IMR-90 (cell line): ENCODE measurements around the gene ABHD3. TPM values are rescaled to one million over a fixed set of nuclear protein-coding genes. Genes with fewer than 3 reads are reported as not detected.

Source experiments
- ATAC-seq: fragments of 200-7000 bp; cut with Tn5 transposase; 2 replicates; pipeline ENCODE4 v1.9.1; 2020; ENCODE audit warnings: low read depth, mild to moderate bottlenecking, moderate library complexity
- BruUV-seq: library from RNA; stranded (reverse); fragments of 400-500 nt; replicated peaks from 2 replicates; lab custom pipeline; 2021; lab: Mats Ljungman, UMichigan
- CTCF ChIA-PET: fragments of 300-600 bp; formaldehyde crosslinking; extraction: SDS; loops from one replicate; lab custom pipeline; 2021; ENCODE audit warnings: antibody characterized with exemption; lab: Yijun Ruan, JAX
- POLR2A ChIA-PET: fragments of 300-600 bp; sonication (Branson Sonifier 250); formaldehyde crosslinking; loops from one replicate; lab custom pipeline; 2022; ENCODE audit warnings: antibody characterized with exemption; ENCODE audit not compliant: unreplicated experiment; lab: Charles Lee
- DNase-seq: peaks from one replicate; pipeline ENCODE4 v3.0.0; 2013
- H2AFZ ChIP-seq: replicated peaks from 2 replicates; pipeline ENCODE3; 2013; ENCODE audit warnings: low read length, mild to moderate bottlenecking; ENCODE audit not compliant: poor library complexity
- H2AK5ac ChIP-seq: 2 replicates; pipeline ENCODE4 v1.6.1; 2013; ENCODE audit warnings: low read depth, low read length, inconsistent platforms
- H2AK9ac ChIP-seq: replicated peaks from 2 replicates; pipeline ENCODE3; 2013; ENCODE audit warnings: mild to moderate bottlenecking, low read depth, low read length, moderate library complexity; ENCODE audit not compliant: poor library complexity
- H2BK120ac ChIP-seq: 2 replicates; pipeline ENCODE4 v1.6.1; 2013; ENCODE audit warnings: low read depth, low read length, inconsistent platforms
- H2BK15ac ChIP-seq: 3 replicates; pipeline ENCODE4 v1.6.1; 2013; ENCODE audit warnings: low read depth, low read length, inconsistent platforms
- H2BK20ac ChIP-seq: 2 replicates; pipeline ENCODE4 v1.6.1; 2013; ENCODE audit warnings: low read depth, mild to moderate bottlenecking, inconsistent platforms, low read length, moderate library complexity
- H2BK5ac ChIP-seq: 2 replicates; pipeline ENCODE4 v1.6.1; 2013; ENCODE audit warnings: mild to moderate bottlenecking, low read depth, low read length, inconsistent platforms; ENCODE audit not compliant: poor library complexity, severe bottlenecking
- H3K14ac ChIP-seq: replicated peaks from 2 replicates; pipeline ENCODE4 v1.6.1; 2013; ENCODE audit warnings: low read depth, low read length, inconsistent platforms
- H3K18ac ChIP-seq: 2 replicates; pipeline ENCODE4 v1.6.1; 2013; ENCODE audit warnings: low read depth, low read length, control low read depth
- H3K23ac ChIP-seq: 2 replicates; pipeline ENCODE4 v1.6.1; 2013; ENCODE audit warnings: low read depth, low read length, inconsistent platforms
- H3K27ac ChIP-seq: 2 replicates; pipeline ENCODE4 v1.5.1; 2013; ENCODE audit warnings: mild to moderate bottlenecking, control low read depth, low read length; ENCODE audit not compliant: insufficient read depth
- H3K27me3 ChIP-seq: 2 replicates; pipeline ENCODE4 v1.6.1; 2013; ENCODE audit warnings: low read length; ENCODE audit not compliant: control insufficient read depth, insufficient read depth
- H3K36me3 ChIP-seq: 2 replicates; pipeline ENCODE4 v1.6.1; 2013; ENCODE audit warnings: low read length, mixed read lengths; ENCODE audit not compliant: control insufficient read depth, insufficient read depth
- H3K4ac ChIP-seq: 2 replicates; pipeline ENCODE4 v1.6.1; 2013; ENCODE audit warnings: low read depth, low read length, inconsistent platforms
- H3K4me1 ChIP-seq: 2 replicates; pipeline ENCODE4 v1.6.1; 2013; ENCODE audit warnings: low read length, mixed read lengths; ENCODE audit not compliant: control insufficient read depth, insufficient read depth
- H3K4me2 ChIP-seq: 2 replicates; pipeline ENCODE4 v1.6.1; 2013; ENCODE audit warnings: low read depth, mild to moderate bottlenecking, control low read depth, low read length, moderate library complexity
- H3K4me3 ChIP-seq: 2 replicates; pipeline ENCODE4 v1.5.1; 2013; ENCODE audit warnings: low read depth, mild to moderate bottlenecking, control low read depth, low read length, moderate library complexity; ENCODE audit not compliant: insufficient read depth
- H3K56ac ChIP-seq: 2 replicates; pipeline ENCODE4 v1.6.1; 2013; ENCODE audit warnings: low read length, inconsistent platforms; ENCODE audit not compliant: insufficient read depth; ENCODE audit errors: extremely low read depth
- H3K79me1 ChIP-seq, 2 experiments: 2 replicates each; pipeline ENCODE4 v1.6.1; 2013; ENCODE audit warnings: low read length in 2 of 2, inconsistent platforms in 1 of 2, low read depth in 1 of 2
- H3K9ac ChIP-seq: 2 replicates; pipeline ENCODE4 v1.6.1; 2013; ENCODE audit warnings: low read depth, low read length, control low read depth
- H3K9me1 ChIP-seq: 2 replicates; pipeline ENCODE4 v1.6.1; 2013; ENCODE audit warnings: low read length, inconsistent platforms; ENCODE audit not compliant: insufficient read depth
- H3K9me3 ChIP-seq: 2 replicates; pipeline ENCODE4 v1.6.1; 2013; ENCODE audit warnings: low read length; ENCODE audit not compliant: control insufficient read depth, insufficient read depth
- H4K20me1 ChIP-seq: 2 replicates; pipeline ENCODE4 v1.6.1; 2013; ENCODE audit warnings: low read length, inconsistent platforms; ENCODE audit not compliant: insufficient read depth
- H4K5ac ChIP-seq: 2 replicates; pipeline ENCODE4 v1.6.1; 2013; ENCODE audit warnings: mild to moderate bottlenecking, low read depth, low read length, control low read depth
- H4K8ac ChIP-seq, 2 experiments: 2 replicates each; pipeline ENCODE4 v1.6.1; 2013; ENCODE audit warnings: low read depth in 2 of 2, low read length in 2 of 2, control low read depth in 1 of 2, inconsistent platforms in 1 of 2
- H4K91ac ChIP-seq: 2 replicates; pipeline ENCODE4 v1.6.1; 2013; ENCODE audit warnings: low read depth, low read length, inconsistent platforms; ENCODE audit not compliant: insufficient read depth
- BHLHE40 ChIP-seq: fragments of 150-350 bp; IDR thresholded peaks from 2 replicates; pipeline ENCODE4 v1.6.1; 2016; ENCODE audit warnings: mild to moderate bottlenecking, low read depth, low read length
- CEBPB ChIP-seq: IDR thresholded peaks from 2 replicates; pipeline ENCODE4 v1.6.1; 2012; ENCODE audit warnings: low read depth, low read length, improper control_type of control experiment
- CHD1 ChIP-seq: IDR thresholded peaks from 2 replicates; pipeline ENCODE4 v1.6.1; 2012; ENCODE audit warnings: low read depth, low read length, improper control_type of control experiment
- CTCF ChIP-seq: conservative IDR thresholded peaks from 2 replicates; pipeline ENCODE4 v1.5.1; 2012; ENCODE audit warnings: mild to moderate bottlenecking, low read depth, low read length, improper control_type of control experiment
- ELK1 ChIP-seq: fragments of 150-350 bp; IDR thresholded peaks from 2 replicates; pipeline ENCODE4 v1.6.1; 2016; ENCODE audit warnings: low read depth, mild to moderate bottlenecking, low read length, moderate library complexity, borderline replicate concordance
- FOS ChIP-seq: fragments of 150-350 bp; IDR thresholded peaks from 2 replicates; pipeline ENCODE4 v1.6.1; 2016; ENCODE audit warnings: low read depth, low read length
- MAFK ChIP-seq: IDR thresholded peaks from 2 replicates; pipeline ENCODE4 v1.6.1; 2012; ENCODE audit warnings: low read depth, low read length, improper control_type of control experiment
- MAZ ChIP-seq: IDR thresholded peaks from 2 replicates; pipeline ENCODE4 v1.6.1; 2012; ENCODE audit warnings: low read depth, mild to moderate bottlenecking, low read length, improper control_type of control experiment, moderate library complexity, borderline replicate concordance
- MXI1 ChIP-seq: IDR thresholded peaks from 2 replicates; pipeline ENCODE4 v1.6.1; 2012; ENCODE audit warnings: low read depth, mild to moderate bottlenecking, low read length, moderate library complexity, borderline replicate concordance
- NFE2L2 ChIP-seq: fragments of 150-350 bp; IDR thresholded peaks from 2 replicates; pipeline ENCODE4 v1.6.1; 2016; ENCODE audit warnings: low read depth, mild to moderate bottlenecking, low read length
- POLR2A ChIP-seq: IDR thresholded peaks from 2 replicates; pipeline ENCODE4 v1.6.1; 2012; ENCODE audit warnings: mild to moderate bottlenecking, low read depth, low read length
- RAD21 ChIP-seq: IDR thresholded peaks from 2 replicates; pipeline ENCODE4 v1.6.1; 2012; ENCODE audit warnings: low read length, improper control_type of control experiment
- RCOR1 ChIP-seq: IDR thresholded peaks from 2 replicates; pipeline ENCODE4 v1.6.1; 2012; ENCODE audit warnings: mild to moderate bottlenecking, low read length, improper control_type of control experiment; ENCODE audit not compliant: insufficient replicate concordance
- RFX5 ChIP-seq: IDR thresholded peaks from 2 replicates; pipeline ENCODE4 v1.8.0; 2012; ENCODE audit warnings: low read depth, mild to moderate bottlenecking, low read length, moderate library complexity
- SMC3 ChIP-seq: fragments of 150-350 bp; IDR thresholded peaks from 2 replicates; pipeline ENCODE4 v1.6.1; 2016; ENCODE audit warnings: low read depth, mild to moderate bottlenecking, antibody characterized with exemption, low read length, moderate library complexity
- USF2 ChIP-seq: fragments of 150-350 bp; IDR thresholded peaks from 2 replicates; pipeline ENCODE4 v1.6.1; 2017; ENCODE audit warnings: mild to moderate bottlenecking, antibody characterized with exemption, low read length, low read depth
- WGBS, 2 experiments: methylation state at CpG; one replicate each; pipeline versions ENCODE4 v1.1.5 to v1.1.7; 2013; ENCODE audit warnings: missing lambda C conversion rate in 2 of 2; ENCODE audit not compliant: insufficient read length in 1 of 2; ENCODE audit errors: extremely low coverage in 2 of 2; 5-methylcytosine and 5-hydroxymethylcytosine counted together
- dilution Hi-C: fragments of 300-500 bp; cut with HindIII; formaldehyde crosslinking; loops from one replicate; pipeline ENCODE4 v1.14.3; 2018; ENCODE audit warnings: low sequenced_read_pairs; ENCODE audit not compliant: unreplicated experiment
- in situ Hi-C: fragments of 300-500 bp; cut with MboI; formaldehyde crosslinking; loops from 3 replicates; pipeline ENCODE4 v1.14.3; 2019; ENCODE audit warnings: low sequenced_read_pairs, inconsistent platforms, mixed read lengths
- intact Hi-C: fragments of 100-400 bp; cut with micrococcal nuclease; formaldehyde crosslinking; loops from 2 replicates; pipeline ENCODE4 v1.10.0; 2022
- polyA plus RNA-seq, 3 experiments: library from polyadenylated mRNA; depleted of rRNA; stranded (reverse); fragments of >200 nt; gene quantifications; 2 replicates each; pipeline ENCODE4 v1.2.3, GENCODE V29; 2012; ENCODE audit warnings: low replicate concordance in 1 of 3
- total RNA-seq: library from RNA; depleted of rRNA; stranded (reverse); fragments of >200 nt; gene quantifications from 2 replicates; pipeline ENCODE4 v1.2.3, GENCODE V29; 2012

The ABHD3 gene
- total and polyA plus RNA-seq, 2 of the 4 experiments (the other 2 are of a cell fraction) = 4.5 to 5.5 TPM

GRCh38 chr18:21706386-21706865, 1.9 kb upstream of the ABHD3 start:
- TF ChIP-seq MAFK (no peak), CEBPB (no peak), CTCF (no peak), USF2 (no peak), ELK1 (no peak), RAD21 (no peak), POLR2A (no peak), MAZ (no peak), RFX5 (no peak), CHD1 (no peak), MXI1 (no peak), BHLHE40 (no peak), FOS (no peak), SMC3 (no peak), RCOR1 (no peak), NFE2L2 (no peak)
- H3K23ac ChIP-seq = no peak overlapping the region
- peaks cover 6 to 15% of the 10 kb centered on the region in 2 experiments; a peak in 3 of 4 replicates for H3K79me1 ChIP-seq
- WGBS, 2 experiments = 80% methylated on average over 2 of the region's 28 CpGs; no CpG with 5 or more reads in 1 of the 2 experiments
- H2BK5ac ChIP-seq = no peak overlapping the region
- H2BK120ac ChIP-seq = no peak overlapping the region
- no peak overlapping the region for H2AFZ ChIP-seq
- intact Hi-C loops (no loop called here), in situ Hi-C loops (no loop called here), dilution Hi-C loops (no loop called here)
- H2BK15ac ChIP-seq = no peak overlapping the region
- H3K9me3 ChIP-seq = no peaks in the 10 kb centered on the region
- DNase-seq (no peak), ATAC-seq (no peak)
- no peaks in the 10 kb centered on the region for H3K36me3 ChIP-seq
- no peak overlapping the region for H3K56ac ChIP-seq
- H4K8ac ChIP-seq = no peak overlapping the region
- no peak overlapping the region for H3K9ac ChIP-seq
- no peaks in the 10 kb centered on the region for H4K20me1 ChIP-seq
- H4K91ac ChIP-seq = no peak overlapping the region
- H3K27ac ChIP-seq = no peak overlapping the region
- no peak overlapping the region for H2BK20ac ChIP-seq
- H3K27me3 ChIP-seq = no peaks in the 10 kb centered on the region
- H3K4me2 ChIP-seq = no peak overlapping the region
- H2AK9ac ChIP-seq = no peak overlapping the region
- no peak overlapping the region for H3K4ac ChIP-seq
- no TSS peak for BruUV-seq
- no peak overlapping the region for H3K14ac ChIP-seq
- ChIA-PET POLR2A (no interaction called here), CTCF (no interaction called here)
- H3K4me3 ChIP-seq = no peak overlapping the region
- H2AK5ac ChIP-seq = no peak overlapping the region
- no peak overlapping the region for H3K18ac ChIP-seq
- no peak overlapping the region for H4K5ac ChIP-seq
- H3K9me1 ChIP-seq = no peaks in the 10 kb centered on the region
- no peaks in the 10 kb centered on the region; the same call in 1 of the 2 replicates for H3K4me1 ChIP-seq
